Adrenal gland (tissue), 12 donors: ENCODE data around the gene CORO1C. TPM values are rescaled to one million over a fixed set of nuclear protein-coding genes. Genes with fewer than 3 reads are reported as not detected.

Experiments
- DNase-seq, 7 donors: peaks; one replicate each; pipeline ENCODE4 v3.0.0-alpha.2; 2019 to 2020
- H3K27ac ChIP-seq, 5 donors: fragments of 200-600 bp; sonication (generic) in 4 of 5; 1 replicate in 3 of 5; 2 replicates in 2 of 5; pipeline versions ENCODE4 v1.5.1 to v1.8.0; 2016 to 2020; ENCODE audit warnings: mild to moderate bottlenecking in 1 of 5
- H3K27me3 ChIP-seq: fragments of 200-600 bp; 2 replicates; pipeline ENCODE4 v1.8.0; 2021
- H3K36me3 ChIP-seq, 2 donors: fragments of 200-600 bp; replicated peaks in 1 of 2; 1 replicate in 1 of 2; 2 replicates in 1 of 2; pipeline versions ENCODE4 v1.5.1 to v1.8.0; 2018 to 2022
- H3K4me1 ChIP-seq, 2 donors: fragments of 200-600 bp; replicated peaks in 1 of 2; 1 replicate in 1 of 2; 2 replicates in 1 of 2; pipeline versions ENCODE4 v1.5.1 to v1.8.0; 2018 to 2021
- H3K4me3 ChIP-seq, 4 donors: fragments of 200-600 bp; sonication (generic) in 3 of 4; one replicate each; pipeline ENCODE4 v1.5.1; 2016 to 2018
- H3K9me3 ChIP-seq, 3 donors: fragments of 200-600 bp; sonication (generic) in 1 of 3; replicated peaks in 1 of 3; 1 replicate in 2 of 3; 2 replicates in 1 of 3; pipeline versions ENCODE4 v1.5.1 to v1.8.0; 2016 to 2021
- POLR2A ChIP-seq, 2 donors: fragments of 450-650 bp; IDR thresholded peaks; one replicate each; pipeline ENCODE4 v1.6.1; 2017; ENCODE audit warnings: antibody characterized with exemption in 2 of 2, mild to moderate bottlenecking in 2 of 2, moderate library complexity in 1 of 2
- WGBS, 4 donors: extraction: QIAGEN DNeasy Blood & Tissue Kit in 2 of 4; methylation state at CpG; one replicate each; pipeline versions ENCODE4 v1.1.5 to v1.1.7; 2013 to 2017; 5-methylcytosine and 5-hydroxymethylcytosine counted together
- intact Hi-C, 2 donors: fragments of 100-400 bp; cut with DNase I; formaldehyde crosslinking; loops; one replicate each; pipeline versions ENCODE4 v1.14.1 to v1.15.0; 2022 to 2023
- polyA plus RNA-seq, 3 donors: library from polyadenylated mRNA; stranded (reverse); fragments of 200-250 nt in 2 of 3; fragments of 350-450 nt in 1 of 3; fragmentation: Illumina TruSeq in 1 of 3; extraction: RNeasy Lipid Tissue Mini Kit (QIAGEN cat#74804) in 1 of 3; gene quantifications; one replicate each; pipeline ENCODE4 v1.2.3, GENCODE V29; 2013 to 2014
- total RNA-seq, 9 donors: library from RNA; depleted of rRNA in 4 of 9; stranded (reverse); fragments of >200 nt in 4 of 9; fragments of 120-200 nt in 1 of 9; fragmentation: NEBNext Ultra II Directional in 1 of 9; extraction: Animal tissue kit (Norgen Biotek cat#: 25700) in 1 of 9; gene quantifications; one replicate each; pipeline versions ENCODE4 v1.1.0 to v1.2.4, GENCODE V29; 2013 to 2023
- TF ChIP-seq, protein P1 (sequence below), 6 experiments: fragments of 450-650 bp in 4 of 6; fragments of 200-600 bp in 2 of 6; sonication (generic) in 1 of 6; IDR thresholded peaks; 1 replicate in 5 of 6; 2 replicates in 1 of 6; pipeline versions ENCODE4 v1.5.1 to v1.8.0; 2016 to 2021; ENCODE audit warnings: antibody characterized with exemption in 6 of 6, mild to moderate bottlenecking in 2 of 6, moderate library complexity in 1 of 6
- donor health status: healthy with polysubstance abuse.
- donor health status: Bipolar disorder and iron deficiency.
- donor health status: DM: yes; HTN: yes; CAD: no.
- donor health status: DM: no; HTN: no; CAD: no.
- donor health status: DM: no; HTN: no; CAD: no.
- donor health status: DM: yes; HTN: yes; CAD: no.

The CORO1C gene
- total and polyA plus RNA-seq, 12 donors = 17.4 to 124 (median 71.4) TPM

DNA sequence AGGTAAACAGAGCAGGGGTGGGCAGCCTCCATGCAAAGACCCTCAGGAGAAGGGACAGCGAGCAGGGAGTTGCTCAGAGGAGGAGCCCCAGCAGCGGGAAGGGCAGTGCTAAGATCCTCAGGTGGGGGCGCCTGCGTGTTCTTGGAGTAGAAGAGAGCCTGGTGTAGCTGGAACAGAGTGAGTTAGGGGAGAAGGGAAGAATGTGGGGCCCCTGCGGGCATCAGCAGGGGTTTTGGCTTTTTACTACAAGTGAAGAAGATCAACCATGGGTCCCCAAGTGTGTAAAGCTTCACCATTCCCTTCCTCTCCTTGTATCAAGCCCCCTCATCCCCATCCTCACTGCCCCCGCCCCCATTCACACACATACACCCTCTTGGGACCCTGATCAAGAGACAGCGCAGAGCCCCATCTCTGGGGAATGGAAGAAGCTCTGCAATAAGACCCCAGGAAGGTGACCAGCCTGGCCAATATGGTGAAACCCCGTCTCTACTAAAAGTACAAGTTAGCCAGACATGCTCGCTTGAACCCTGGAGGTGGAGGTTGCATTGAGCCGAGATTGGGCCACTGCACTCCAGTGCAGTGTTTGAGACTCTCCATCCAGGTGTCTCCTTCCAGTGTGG is 123.2 kb downstream of the CORO1C start:
- DNase-seq = no peak
- TF ChIP-seq, protein P1, sequence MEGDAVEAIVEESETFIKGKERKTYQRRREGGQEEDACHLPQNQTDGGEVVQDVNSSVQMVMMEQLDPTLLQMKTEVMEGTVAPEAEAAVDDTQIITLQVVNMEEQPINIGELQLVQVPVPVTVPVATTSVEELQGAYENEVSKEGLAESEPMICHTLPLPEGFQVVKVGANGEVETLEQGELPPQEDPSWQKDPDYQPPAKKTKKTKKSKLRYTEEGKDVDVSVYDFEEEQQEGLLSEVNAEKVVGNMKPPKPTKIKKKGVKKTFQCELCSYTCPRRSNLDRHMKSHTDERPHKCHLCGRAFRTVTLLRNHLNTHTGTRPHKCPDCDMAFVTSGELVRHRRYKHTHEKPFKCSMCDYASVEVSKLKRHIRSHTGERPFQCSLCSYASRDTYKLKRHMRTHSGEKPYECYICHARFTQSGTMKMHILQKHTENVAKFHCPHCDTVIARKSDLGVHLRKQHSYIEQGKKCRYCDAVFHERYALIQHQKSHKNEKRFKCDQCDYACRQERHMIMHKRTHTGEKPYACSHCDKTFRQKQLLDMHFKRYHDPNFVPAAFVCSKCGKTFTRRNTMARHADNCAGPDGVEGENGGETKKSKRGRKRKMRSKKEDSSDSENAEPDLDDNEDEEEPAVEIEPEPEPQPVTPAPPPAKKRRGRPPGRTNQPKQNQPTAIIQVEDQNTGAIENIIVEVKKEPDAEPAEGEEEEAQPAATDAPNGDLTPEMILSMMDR (IDR thresholded peaks at IDR 0.05) = no peak
- no peak for TF ChIP-seq POLR2A (IDR thresholded peaks at IDR 0.05)
- intact Hi-C loops = no loop called here
- peaks cover 6 to 13% of the 10 kb centered on the region in 2 donors for H3K4me1 ChIP-seq
- no peak overlapping the region for H3K4me3 ChIP-seq
- H3K9me3 ChIP-seq = no peaks in the 10 kb centered on the region
- 80 to 87% (median 83%) methylated on average over 9 to 10 of the region's 10 CpGs for WGBS, 4 donors
- no peaks in the 10 kb centered on the region for H3K27me3 ChIP-seq
- H3K27ac ChIP-seq = no peak overlapping the region
- no peaks in the 10 kb centered on the region for H3K36me3 ChIP-seq

DNA sequence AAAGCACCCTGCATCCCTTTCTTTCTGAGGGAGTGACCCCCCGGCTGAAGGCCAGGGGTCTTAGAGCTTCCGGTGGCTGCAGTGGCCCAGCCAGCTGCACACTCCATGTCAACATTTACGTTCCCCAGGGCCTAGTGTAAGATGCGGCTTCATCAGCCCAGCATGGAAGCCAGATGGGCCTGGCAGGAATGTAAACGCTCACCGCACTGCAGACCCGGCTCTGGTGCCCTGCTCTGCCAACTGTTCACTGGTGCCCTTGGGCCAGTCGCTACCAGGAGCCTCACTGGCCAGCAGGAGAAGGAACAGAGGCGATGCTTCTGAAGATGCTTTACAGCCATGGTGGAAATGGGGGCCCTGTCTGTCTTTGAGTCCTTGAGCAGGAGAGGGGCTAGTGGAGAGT is 124.8 kb downstream of the CORO1C start:
- H3K4me1 ChIP-seq = peaks cover 0 to 6% of the 10 kb centered on the region in 2 donors
- WGBS, 4 donors = 80 to 87% (median 83%) methylated on average over 7 to 9 of the region's 9 CpGs; no CpG with 5 or more reads in 1 of the 4 donors
- no peaks in the 10 kb centered on the region for H3K36me3 ChIP-seq
- intact Hi-C loops = no loop called here
- no peaks in the 10 kb centered on the region for H3K27me3 ChIP-seq
- DNase-seq = no peak
- H3K9me3 ChIP-seq = no peaks in the 10 kb centered on the region
- H3K4me3 ChIP-seq = no peak overlapping the region
- TF ChIP-seq, protein P1 (IDR thresholded peaks at IDR 0.05) = no peak
- TF ChIP-seq POLR2A (IDR thresholded peaks at IDR 0.05) = no peak
- H3K27ac ChIP-seq = no peak overlapping the region

DNA sequence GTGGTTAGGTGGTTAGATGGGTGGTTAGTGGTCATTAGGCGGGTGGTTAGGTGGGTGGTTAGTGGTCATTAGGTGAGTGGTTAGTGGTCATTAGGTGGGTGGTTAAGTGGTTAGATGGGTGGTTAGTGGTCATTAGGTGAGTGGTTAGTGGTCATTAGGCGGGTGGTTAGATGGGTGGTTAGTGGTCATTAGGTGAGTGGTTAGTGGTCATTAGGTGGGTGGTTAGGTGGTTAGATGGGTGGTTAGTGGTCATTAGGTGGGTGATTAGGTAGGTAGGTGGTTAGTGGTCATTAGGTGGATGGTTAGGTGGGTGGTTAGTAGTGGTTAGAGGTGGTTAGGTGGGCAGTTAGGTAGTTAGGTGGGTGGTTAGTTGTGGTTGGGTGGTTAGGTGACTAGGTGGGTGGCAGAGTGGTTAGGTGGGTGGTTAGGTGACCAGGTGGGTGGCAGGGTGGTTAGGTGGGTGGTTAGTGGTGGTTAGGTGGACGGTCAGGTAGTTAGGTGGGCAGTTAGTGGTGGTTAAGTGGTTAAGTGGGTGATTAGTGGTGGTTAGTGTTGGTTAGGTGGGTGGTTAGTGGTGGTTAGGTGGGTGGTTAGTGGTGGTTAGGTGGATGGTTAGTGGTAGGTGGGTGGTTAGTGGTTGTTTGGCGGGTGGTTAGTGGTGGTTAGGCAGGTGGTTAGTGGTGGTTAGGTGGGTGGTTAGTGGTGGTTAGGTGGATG is 125.5 kb downstream of the CORO1C start:
- H3K4me1 ChIP-seq = peaks cover 0 to 6% of the 10 kb centered on the region in 2 donors
- no peak for TF ChIP-seq POLR2A (IDR thresholded peaks at IDR 0.05)
- TF ChIP-seq, protein P1 (IDR thresholded peaks at IDR 0.05) = no peak
- H3K9me3 ChIP-seq = no peaks in the 10 kb centered on the region
- no peaks in the 10 kb centered on the region for H3K27me3 ChIP-seq
- H3K4me3 ChIP-seq = no peak overlapping the region
- no peak for DNase-seq
- no peaks in the 10 kb centered on the region for H3K36me3 ChIP-seq
- intact Hi-C loops = no loop called here
- WGBS, 4 donors = 88 to 93% (median 92%) methylated on average over 4 of the region's 4 CpGs
- H3K27ac ChIP-seq = peak overlapping the region in 1 of 5 donors; percentile 77

DNA sequence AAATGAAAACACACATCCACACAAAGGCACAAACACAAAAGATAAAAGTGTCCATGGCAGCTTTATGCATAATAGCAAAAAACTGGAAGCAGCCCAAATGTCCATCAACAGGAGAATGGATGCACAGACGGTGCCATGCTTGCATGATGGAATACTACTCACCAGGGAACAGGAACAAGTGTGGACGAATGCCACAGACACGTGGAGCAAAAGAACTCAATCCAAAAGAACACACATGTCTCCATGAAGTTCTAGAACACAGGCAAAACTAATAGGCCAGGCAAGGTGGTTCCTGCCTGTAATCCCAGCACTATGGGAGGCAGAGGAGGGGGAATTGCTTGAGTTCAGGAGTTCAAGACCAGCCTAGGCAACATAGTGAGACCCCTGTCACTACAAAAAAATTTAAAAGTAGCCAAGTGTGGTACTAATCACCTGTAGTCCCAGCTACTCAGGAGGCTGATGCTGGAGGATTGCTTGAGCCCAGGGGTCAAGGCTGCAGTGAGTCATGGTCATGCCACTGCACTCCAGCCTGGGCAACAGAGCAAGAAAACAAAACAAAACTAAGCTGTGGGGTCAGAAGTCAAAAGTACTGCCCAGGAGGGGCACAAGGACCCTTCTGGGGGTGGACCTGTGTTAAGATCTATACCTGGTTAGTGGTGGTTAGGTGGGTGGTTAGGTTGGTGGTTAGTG is 126.2 kb downstream of the CORO1C start:
- H3K27ac ChIP-seq = peak overlapping the region in 1 of 5 donors; percentile 77
- H3K9me3 ChIP-seq = no peaks in the 10 kb centered on the region
- no peak overlapping the region for H3K4me3 ChIP-seq
- no peaks in the 10 kb centered on the region for H3K27me3 ChIP-seq
- DNase-seq = peak in 5 of 7 donors; percentile 40 to 66 (median 56)
- intact Hi-C loops = no loop called here
- no peak for TF ChIP-seq POLR2A (IDR thresholded peaks at IDR 0.05)
- TF ChIP-seq, protein P1 (IDR thresholded peaks at IDR 0.05) = no peak
- 66 to 80% (median 67%) methylated on average over 3 of the region's 3 CpGs for WGBS, 4 donors
- no peaks in the 10 kb centered on the region for H3K36me3 ChIP-seq
- H3K4me1 ChIP-seq = peaks cover 0 to 6% of the 10 kb centered on the region in 2 donors
